OCI-LY3 (cell line): ENCODE measurements around the gene GMEB2.

Experiments
- H2AFZ ChIP-seq: fragments of 200-600, 300-600 bp; shearing (Covaris generic); 2 replicates; pipeline ENCODE4 v1.6.0; 2014; ENCODE audit warnings: antibody characterized with exemption, low read depth, low read length
- H3K27ac ChIP-seq: fragments of 200-600, 300-600 bp; sonication (generic); 2 replicates; pipeline ENCODE4 v1.5.1; 2014; ENCODE audit warnings: mild to moderate bottlenecking, low read length, moderate library complexity, mixed read lengths
- H3K27me3 ChIP-seq: fragments of 200-600, 300-600 bp; sonication (generic); 2 replicates; pipeline ENCODE4 v1.6.1; 2014; ENCODE audit warnings: low read depth, low read length, mixed read lengths
- H3K36me3 ChIP-seq: fragments of 200-600, 300-600 bp; sonication (generic); replicated peaks from 2 replicates; pipeline ENCODE3; 2014; ENCODE audit warnings: low read depth, low read length, mixed read lengths
- H3K4me1 ChIP-seq: fragments of 300-600, 200-600 bp; sonication (generic); 2 replicates; pipeline ENCODE4 v1.6.1; 2014; ENCODE audit warnings: low read length, mixed read lengths
- H3K4me2 ChIP-seq: fragments of 200-600, 300-600 bp; sonication (generic); 2 replicates; pipeline ENCODE4 v1.6.1; 2014; ENCODE audit warnings: low read length, mixed read lengths
- H3K4me3 ChIP-seq: fragments of 300-600, 200-600 bp; sonication (generic); 2 replicates; pipeline ENCODE4 v1.5.1; 2014; ENCODE audit warnings: antibody characterized with exemption, mild to moderate bottlenecking, low read length, moderate library complexity
- H3K79me2 ChIP-seq: fragments of 300-600, 200-600 bp; shearing (Covaris generic); 2 replicates; pipeline ENCODE4 v1.6.1; 2014; ENCODE audit warnings: mild to moderate bottlenecking, low read length, mixed read lengths
- H3K9ac ChIP-seq: fragments of 300-600, 200-600 bp; shearing (Covaris generic); 2 replicates; pipeline ENCODE4 v1.6.0; 2014; ENCODE audit warnings: mild to moderate bottlenecking, low read length, moderate library complexity
- H3K9me3 ChIP-seq: fragments of 200-600, 300-600 bp; shearing (Covaris generic); 2 replicates; pipeline ENCODE4 v1.6.1; 2014; ENCODE audit warnings: low read length, mixed read lengths; ENCODE audit not compliant: insufficient read depth
- H4K20me1 ChIP-seq: fragments of 200-600, 300-600 bp; sonication (generic); 2 replicates; pipeline ENCODE4 v1.6.1; 2016; ENCODE audit warnings: low read length, mixed read lengths; ENCODE audit not compliant: insufficient read depth
- CTCF ChIP-seq: fragments of 200-600, 300-600 bp; sonication (generic); IDR thresholded peaks from 2 replicates; pipeline ENCODE4 v1.5.1; 2014; ENCODE audit warnings: antibody characterized with exemption, low read length, low read depth
- EZH2phosphoT487 ChIP-seq: fragments of 200-600 bp; shearing (Covaris generic); IDR thresholded peaks from 2 replicates; pipeline ENCODE4 v1.6.1; 2018; ENCODE audit warnings: antibody characterized with exemption, mixed run types, low read depth

The GMEB2 gene

GRCh38 chr20:63557481-63557891 lies 69.4 kb downstream of the GMEB2 start:
- TF ChIP-seq CTCF (no peak), EZH2phosphoT487 (no peak)
- H3K4me2 ChIP-seq: no peak overlapping the region
- H3K36me3 ChIP-seq: no peaks in the 10 kb centered on the region
- no peak overlapping the region for H3K4me3 ChIP-seq
- peaks cover 33% of the 10 kb centered on the region for H3K27me3 ChIP-seq
- no peak overlapping the region for H2AFZ ChIP-seq
- no peak overlapping the region for H3K27ac ChIP-seq
- H3K9ac ChIP-seq: no peak overlapping the region
- H3K4me1 ChIP-seq: peaks cover 9% of the 10 kb centered on the region
- H3K79me2 ChIP-seq: no peaks in the 10 kb centered on the region
- peaks cover 19% of the 10 kb centered on the region; the same call in 1 of the 2 replicates for H4K20me1 ChIP-seq
- no peaks in the 10 kb centered on the region for H3K9me3 ChIP-seq

DNA sequence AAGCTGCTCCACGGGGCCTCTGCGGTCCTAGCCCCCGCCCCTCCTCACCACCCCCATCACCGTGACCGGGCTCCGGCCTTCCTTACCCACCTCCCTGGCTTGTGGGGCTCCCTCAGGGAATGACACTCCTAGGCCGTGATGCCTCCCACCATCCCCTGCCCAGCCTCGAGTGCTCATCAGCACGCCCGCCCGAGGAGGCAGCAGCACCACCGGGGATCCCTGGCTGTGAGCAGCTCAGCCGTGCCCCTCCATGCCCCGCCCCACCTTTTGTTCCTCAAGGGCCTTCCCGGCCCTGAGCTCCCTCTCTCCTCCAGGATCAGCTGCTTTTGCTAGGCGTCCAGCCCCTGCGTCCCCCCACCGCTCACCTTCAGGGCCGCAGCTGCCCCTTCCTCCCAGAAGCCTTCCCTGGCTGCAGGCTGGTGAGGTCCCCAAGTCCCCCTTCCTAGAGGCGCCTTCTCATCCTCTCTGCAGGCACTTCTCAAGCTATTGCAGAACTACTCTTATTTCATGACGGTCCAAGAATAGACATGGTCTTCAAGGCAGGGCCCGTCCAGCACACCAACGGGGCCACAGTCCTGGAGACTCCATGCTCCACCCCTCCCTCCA lies 69.9 kb downstream of the GMEB2 start:
- H3K27me3 ChIP-seq: peaks cover 38% of the 10 kb centered on the region
- no peaks in the 10 kb centered on the region for H3K9me3 ChIP-seq
- TF ChIP-seq EZH2phosphoT487: no peak
- no peaks in the 10 kb centered on the region for H3K79me2 ChIP-seq
- H4K20me1 ChIP-seq: peaks cover 15% of the 10 kb centered on the region; the same call in 1 of the 2 replicates
- H3K36me3 ChIP-seq: no peaks in the 10 kb centered on the region
- H3K4me1 ChIP-seq: peaks cover 10% of the 10 kb centered on the region
- H3K27ac ChIP-seq: no peak overlapping the region
- H3K9ac ChIP-seq: no peak overlapping the region
- no peak overlapping the region for H3K4me3 ChIP-seq
- H3K4me2 ChIP-seq: no peak overlapping the region
- H2AFZ ChIP-seq: no peak overlapping the region

GRCh38 chr20:63555661-63556381 lies 71.1 kb downstream of the GMEB2 start:
- Histone ChIP-seq H3K4me1 (peaks cover 10% of the 10 kb centered on the region), H3K9ac (no peak overlapping the region)

More at GRCh38 chr20:63555661-63556381, 71.1 kb downstream of the GMEB2 start:
- peaks cover 14% of the 10 kb centered on the region; the same call in 1 of the 2 replicates for H4K20me1 ChIP-seq
- H3K4me2 ChIP-seq: no peak overlapping the region
- no peak overlapping the region for H3K4me3 ChIP-seq
- H2AFZ ChIP-seq: no peak overlapping the region
- TF ChIP-seq CTCF (no peak), EZH2phosphoT487 (no peak)
- H3K9me3 ChIP-seq: no peaks in the 10 kb centered on the region
- H3K36me3 ChIP-seq: no peaks in the 10 kb centered on the region
- no peaks in the 10 kb centered on the region for H3K79me2 ChIP-seq
- H3K27me3 ChIP-seq: peaks cover 46% of the 10 kb centered on the region
- no peak overlapping the region for H3K27ac ChIP-seq
